ENCODE measurements around the gene FHDC1.

FHDC1 gene

GRCh38 chr4:152945639-152946038 lies 9.5 kb downstream of the FHDC1 start:
- no peaks in the 10 kb centered on the region for H3K36me3 ChIP-seq (ENCODE audit: control insufficient read depth, low read length)
- no peaks in the 10 kb centered on the region for H4K20me1 ChIP-seq (ENCODE audit: control insufficient read depth, insufficient read depth, low read depth, low read length)
- no peaks in the 10 kb centered on the region; the same call in 1 of the 2 replicates for H3K9me3 ChIP-seq (ENCODE audit: control insufficient read depth, insufficient read depth, low read length)
- H3K27ac ChIP-seq (ENCODE audit: low read depth, low read length) = no peak overlapping the region
- H3K27me3 ChIP-seq (ENCODE audit: control insufficient read depth, low read length) = peaks cover 17% of the 10 kb centered on the region
- H3F3A ChIP-seq (ENCODE audit: control insufficient read depth, insufficient read depth) = no peaks in the 10 kb centered on the region
- no peaks in the 10 kb centered on the region for H3K9me2 ChIP-seq (replicated peaks; ENCODE audit: control insufficient read depth, low read length)
- H3K4me3 ChIP-seq (ENCODE audit: low read length) = no peak overlapping the region
- no peaks in the 10 kb centered on the region for H3K79me2 ChIP-seq (ENCODE audit: control insufficient read depth, low read length)
- H3K4me1 ChIP-seq (ENCODE audit: control insufficient read depth, low read length) = no peaks in the 10 kb centered on the region
- H3K4me2 ChIP-seq (ENCODE audit: low read length) = no peak overlapping the region
- no peak for TF ChIP-seq CTCF (IDR thresholded peaks at IDR 0.05; ENCODE audit: low read depth, low read length, poor library complexity, severe bottlenecking)
- TF ChIP-seq EZH2phosphoT487 (IDR thresholded peaks at IDR 0.05; ENCODE audit: borderline replicate concordance, low read length) = no peak

DNA sequence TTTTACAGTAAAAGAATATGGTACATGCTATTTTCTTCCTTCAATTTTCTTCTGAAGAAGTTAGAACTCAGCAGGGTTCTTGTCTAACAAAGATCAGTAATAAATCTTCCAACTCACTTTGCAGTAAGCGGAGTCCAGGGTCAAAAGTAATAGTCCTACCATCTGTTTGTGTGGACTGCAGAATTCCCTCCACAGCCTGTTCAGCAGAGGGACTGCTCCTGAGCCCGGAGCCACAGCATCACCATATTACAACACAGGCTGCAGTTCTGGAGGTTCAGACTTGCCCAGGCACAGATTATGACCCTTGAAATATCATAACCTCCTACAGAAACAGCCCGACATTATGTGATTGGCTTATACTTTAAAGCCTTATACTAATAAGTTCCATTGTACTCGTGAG lies 10.3 kb downstream of the FHDC1 start:
- no peak overlapping the region for H3K27ac ChIP-seq (ENCODE audit: low read depth, low read length)

DNA sequence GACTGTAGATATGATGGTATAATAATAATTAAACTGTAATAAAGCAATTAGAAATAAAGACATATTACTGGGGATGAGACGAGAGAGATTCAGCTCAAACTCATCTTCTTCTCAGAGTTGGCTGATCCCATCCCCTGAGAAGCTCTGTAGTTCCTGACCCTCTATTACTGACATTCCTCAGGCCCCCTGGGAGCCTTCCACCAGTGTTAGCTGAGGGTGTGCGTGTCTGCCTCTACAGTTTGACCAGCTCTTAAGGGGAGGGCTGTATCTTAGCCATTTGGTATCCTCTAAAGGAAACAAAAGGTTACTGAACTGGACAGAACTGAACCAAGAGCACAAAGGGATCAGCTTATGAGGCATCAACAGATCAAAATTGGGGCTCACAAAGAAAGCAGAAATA lies 11.2 kb downstream of the FHDC1 start:
- TF ChIP-seq EZH2phosphoT487 (IDR thresholded peaks at IDR 0.05; ENCODE audit: borderline replicate concordance, low read length) (no peak), CTCF (IDR thresholded peaks at IDR 0.05; ENCODE audit: low read depth, low read length, poor library complexity, severe bottlenecking) (no peak)
- Histone ChIP-seq H3K4me1 (ENCODE audit: control insufficient read depth, low read length) (no peaks in the 10 kb centered on the region), H3F3A (ENCODE audit: control insufficient read depth, insufficient read depth) (no peaks in the 10 kb centered on the region), H3K27ac (ENCODE audit: low read depth, low read length) (no peak overlapping the region), H3K9me2 (replicated peaks; ENCODE audit: control insufficient read depth, low read length) (no peaks in the 10 kb centered on the region), H3K79me2 (ENCODE audit: control insufficient read depth, low read length) (no peaks in the 10 kb centered on the region), H3K27me3 (ENCODE audit: control insufficient read depth, low read length) (peaks cover 10% of the 10 kb centered on the region; the same call in 1 of the 2 replicates), H3K4me3 (ENCODE audit: low read length) (no peak overlapping the region), H3K36me3 (ENCODE audit: control insufficient read depth, low read length) (no peaks in the 10 kb centered on the region), H3K9me3 (ENCODE audit: control insufficient read depth, insufficient read depth, low read length) (no peaks in the 10 kb centered on the region; the same call in 1 of the 2 replicates), H3K4me2 (ENCODE audit: low read length) (no peak overlapping the region), H4K20me1 (ENCODE audit: control insufficient read depth, insufficient read depth, low read depth, low read length) (no peaks in the 10 kb centered on the region)

More for the DNA sequence above, 10.3 kb downstream of the FHDC1 start:
- no peak overlapping the region for H3K4me3 ChIP-seq (ENCODE audit: low read length)
- H3K79me2 ChIP-seq (ENCODE audit: control insufficient read depth, low read length) = no peaks in the 10 kb centered on the region
- TF ChIP-seq EZH2phosphoT487 (IDR thresholded peaks at IDR 0.05; ENCODE audit: borderline replicate concordance, low read length) (no peak), CTCF (IDR thresholded peaks at IDR 0.05; ENCODE audit: low read depth, low read length, poor library complexity, severe bottlenecking) (no peak)
- H3F3A ChIP-seq (ENCODE audit: control insufficient read depth, insufficient read depth) = no peaks in the 10 kb centered on the region
- H4K20me1 ChIP-seq (ENCODE audit: control insufficient read depth, insufficient read depth, low read depth, low read length) = no peaks in the 10 kb centered on the region
- no peaks in the 10 kb centered on the region for H3K9me2 ChIP-seq (replicated peaks; ENCODE audit: control insufficient read depth, low read length)
- H3K9me3 ChIP-seq (ENCODE audit: control insufficient read depth, insufficient read depth, low read length) = no peaks in the 10 kb centered on the region; the same call in 1 of the 2 replicates
- H3K36me3 ChIP-seq (ENCODE audit: control insufficient read depth, low read length) = no peaks in the 10 kb centered on the region
- no peaks in the 10 kb centered on the region for H3K4me1 ChIP-seq (ENCODE audit: control insufficient read depth, low read length)
- H3K27me3 ChIP-seq (ENCODE audit: control insufficient read depth, low read length) = peaks cover 15% of the 10 kb centered on the region
- H3K4me2 ChIP-seq (ENCODE audit: low read length) = no peak overlapping the region
